Activated CD4-positive, CD25-positive, alpha-beta regulatory T cell treated with anti-CD3 and anti-CD28 coated beads, Interleukin-2, amount 50 U/mL, for 16 hours (primary cell): ENCODE results near the gene RUVBL1.

ENCODE experiments used
- DNase-seq: peaks from one replicate; pipeline ENCODE4 v3.0.0-alpha.2; 2020; ENCODE audit warnings: low read depth, low spot score

The RUVBL1 gene

DNA sequence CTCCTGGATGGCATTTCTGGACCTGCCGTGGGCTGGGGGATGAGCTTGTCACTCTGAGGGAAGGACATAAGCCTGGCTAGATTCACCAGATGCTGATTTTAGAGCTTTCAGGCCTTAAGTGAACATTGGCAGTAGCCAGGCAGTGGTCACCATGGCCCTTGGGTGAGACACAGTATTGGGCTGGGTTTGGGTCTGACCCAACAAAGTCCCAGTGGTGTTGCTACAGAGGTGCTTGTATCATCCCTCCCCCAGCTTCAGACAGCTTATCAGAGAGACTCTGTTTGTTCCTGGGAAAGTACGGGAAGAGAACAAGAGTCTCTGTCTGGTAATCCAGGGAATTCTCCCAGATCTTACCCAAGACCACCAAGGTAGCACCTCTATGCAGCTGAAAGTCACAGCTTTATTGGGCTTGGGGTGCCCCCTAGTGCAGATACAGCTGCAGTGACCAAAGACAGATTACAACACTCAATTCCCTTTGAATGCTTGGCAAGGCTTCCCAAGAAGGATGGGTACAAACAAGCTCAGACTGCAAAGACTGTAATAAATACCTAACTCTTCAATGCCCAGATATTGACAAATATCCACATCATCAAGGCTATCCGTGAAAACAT, 9.8 kb upstream of the RUVBL1 start:
- no peak for DNase-seq

DNA sequence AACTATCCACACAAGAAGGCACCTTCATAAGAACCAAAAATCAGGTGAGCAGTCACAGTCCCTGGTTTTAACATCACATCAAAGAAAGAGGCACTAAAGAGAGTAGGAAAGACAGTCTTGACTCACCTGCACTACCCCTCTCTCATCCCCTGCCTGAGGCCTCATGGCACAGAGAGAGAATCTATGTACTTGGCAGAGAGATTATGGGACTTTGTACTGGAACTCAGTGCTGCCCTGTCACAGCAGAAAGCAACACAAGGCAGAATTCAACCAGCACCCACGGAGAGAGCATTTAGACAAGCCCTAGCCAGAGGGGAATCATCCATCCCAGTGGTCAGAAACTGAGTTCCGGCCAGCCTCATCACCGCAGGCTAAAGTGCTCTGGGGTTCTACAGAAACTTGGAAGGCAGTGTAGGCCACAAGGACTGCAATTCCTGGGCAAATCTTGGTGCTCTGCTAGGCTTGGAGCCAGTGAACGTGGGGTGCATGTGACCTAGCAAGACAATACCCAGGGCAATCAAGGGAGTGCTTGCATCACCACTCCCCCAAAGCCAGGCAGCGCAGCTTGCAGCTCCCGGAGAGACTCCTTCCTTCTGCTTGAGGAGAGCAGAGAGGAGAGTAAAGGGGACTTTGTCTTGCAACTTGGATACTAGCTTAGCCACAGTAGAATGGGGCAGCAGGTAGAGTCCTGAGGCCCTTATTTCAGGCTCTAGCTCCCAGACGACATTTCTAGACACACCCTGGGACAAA, 8.5 kb upstream of the RUVBL1 start:
- DNase-seq = no peak

DNA sequence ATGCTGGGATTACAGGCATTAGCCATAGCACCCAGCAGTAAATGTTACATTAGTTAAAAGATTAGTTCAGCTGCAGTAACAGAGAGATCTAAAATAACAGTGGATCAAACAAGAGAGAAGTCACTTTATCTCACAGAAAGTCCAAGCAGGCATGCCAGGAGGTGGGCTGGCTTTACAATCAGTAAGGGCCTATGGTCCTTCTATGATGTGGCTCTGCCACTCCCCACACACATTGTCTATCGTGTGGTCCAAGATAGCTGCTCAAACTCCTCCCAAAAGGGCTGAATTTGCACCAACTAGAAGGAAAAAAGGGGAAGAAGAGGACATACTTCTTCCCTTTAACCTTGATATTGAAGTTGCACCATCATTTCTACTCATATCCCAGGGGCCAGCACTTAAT, 4.6 kb upstream of the RUVBL1 start:
- no peak for DNase-seq

DNA sequence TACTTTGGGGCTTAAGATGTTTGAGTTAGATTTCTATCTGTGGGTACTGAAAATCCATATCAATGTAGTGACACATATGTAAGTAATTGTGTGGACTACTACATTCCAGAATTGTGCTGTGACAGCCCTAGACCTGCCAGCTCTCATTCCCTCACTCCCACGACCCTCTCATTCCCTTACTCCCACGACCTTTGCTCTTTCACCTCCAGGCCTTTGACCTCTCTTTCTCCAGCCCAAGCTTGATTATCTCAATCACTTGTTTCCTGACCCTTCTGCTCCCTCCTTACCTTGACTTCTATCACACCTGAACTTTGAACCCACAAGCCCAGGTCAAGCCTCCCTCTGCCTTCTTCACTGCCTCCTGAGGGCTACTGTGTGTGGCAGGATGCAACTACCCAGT, 3.6 kb upstream of the RUVBL1 start:
- no peak for DNase-seq

DNA sequence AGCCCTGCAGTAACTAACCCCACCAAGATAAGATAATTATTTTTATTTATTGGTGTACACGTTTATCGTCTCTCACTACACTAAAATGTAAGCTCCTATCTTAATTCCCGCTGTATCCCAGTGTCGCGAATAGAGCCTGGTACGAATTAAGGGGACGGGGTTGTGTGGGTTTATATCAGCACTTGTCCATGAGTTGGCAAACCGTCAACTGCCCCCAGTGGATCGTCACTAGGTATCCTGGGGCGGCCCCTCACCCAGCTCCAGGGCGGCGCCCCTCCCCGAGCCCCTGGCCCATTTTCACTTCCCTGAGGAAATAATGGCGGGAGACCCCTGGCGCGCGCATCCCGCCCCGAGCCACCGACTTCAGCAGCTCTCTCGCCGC, 465 bp downstream of the RUVBL1 start:
- no peak for DNase-seq

DNA sequence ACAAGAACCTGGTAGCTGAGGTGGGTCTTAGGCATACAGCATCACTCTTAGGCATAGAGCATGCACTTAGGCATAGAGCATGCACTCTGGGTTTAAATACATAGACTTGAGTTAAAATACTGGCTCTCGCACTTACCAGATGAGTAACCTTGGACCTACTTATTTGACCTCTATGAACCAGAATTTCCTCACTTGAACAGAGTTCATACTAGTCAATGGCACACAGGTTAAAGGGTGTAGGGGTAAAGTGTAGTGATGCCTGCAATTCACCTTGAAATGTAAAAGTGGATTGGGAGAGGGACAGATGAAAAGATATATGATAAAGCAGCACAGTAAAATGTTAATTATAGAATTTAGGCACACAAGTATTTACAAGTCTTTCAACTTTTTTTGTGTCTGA, 1.6 kb downstream of the RUVBL1 start:
- DNase-seq = no peak

DNA sequence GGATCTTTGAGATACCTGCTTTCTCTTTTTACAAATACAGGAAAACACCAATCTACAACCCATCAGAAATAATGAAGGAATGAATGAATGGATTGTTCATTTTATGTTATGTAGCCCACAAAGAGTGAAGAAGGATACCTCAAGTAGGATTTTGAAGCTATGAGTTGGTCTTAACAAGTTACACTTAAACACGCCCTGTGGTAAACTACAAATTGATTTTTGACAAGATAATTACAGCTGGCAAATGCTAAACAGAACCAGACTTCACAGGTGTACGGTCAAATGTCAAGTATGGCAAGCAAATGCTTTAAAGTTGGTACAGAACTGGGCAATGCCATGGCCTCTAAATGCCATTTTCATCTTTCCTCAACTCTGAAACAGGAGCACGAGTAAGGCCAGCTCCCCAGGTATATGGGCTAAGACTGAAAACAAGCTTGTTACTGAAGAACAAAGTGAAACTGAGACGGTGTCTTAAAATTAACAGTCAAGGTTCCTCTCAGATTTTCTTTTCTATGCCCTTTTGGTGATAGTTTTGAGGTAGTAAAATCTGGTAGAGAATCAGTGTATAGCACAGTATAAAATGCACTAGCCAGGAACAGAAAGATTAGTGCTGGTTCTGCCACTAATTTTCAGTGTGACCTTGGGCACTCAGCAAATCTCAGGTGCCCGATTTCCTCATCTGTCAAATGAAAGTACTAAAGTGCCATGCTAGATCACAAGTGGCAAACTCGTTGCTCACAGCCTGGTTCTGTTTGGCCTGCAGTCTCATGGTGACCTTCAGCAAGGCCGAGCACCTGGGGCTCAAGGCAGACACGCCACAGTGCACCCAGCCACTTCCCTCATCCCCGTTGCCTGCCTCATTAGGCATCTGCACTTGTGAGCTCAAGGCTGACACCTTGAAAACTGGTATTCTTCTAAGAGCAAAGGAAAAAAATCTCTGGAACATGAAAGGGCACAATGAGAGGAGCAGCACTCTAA, 9.5 kb downstream of the RUVBL1 start:
- no peak for DNase-seq

DNA sequence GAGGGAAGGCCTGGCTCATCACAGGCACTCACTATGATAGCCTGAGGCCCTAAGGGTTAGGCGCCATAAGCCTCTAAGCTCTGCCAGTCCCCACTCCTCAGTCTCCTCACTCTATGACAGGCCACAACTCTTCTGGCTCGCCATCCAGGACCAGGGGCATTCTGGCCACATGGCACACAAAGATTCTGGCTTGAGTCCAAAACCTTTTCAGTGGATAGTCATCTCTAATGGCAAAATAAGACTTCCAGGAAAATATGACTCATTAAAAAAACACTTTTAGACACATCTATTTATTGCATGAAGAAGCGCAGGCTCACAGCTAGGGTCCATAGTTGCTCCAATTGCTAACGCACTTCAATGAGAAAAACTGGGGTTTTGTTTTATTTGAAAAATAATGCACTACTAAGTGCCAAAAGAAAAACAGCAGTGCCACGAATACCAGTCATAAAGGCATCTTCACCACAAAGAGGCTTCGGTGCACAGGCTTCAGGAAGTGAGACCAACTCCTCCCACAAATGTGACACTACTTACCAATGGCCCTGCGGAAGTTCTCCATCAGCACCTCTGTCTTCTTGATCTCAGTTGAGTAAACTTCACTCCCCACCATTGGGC, 11.1 kb downstream of the RUVBL1 start:
- peak; percentile 26 for DNase-seq

DNA sequence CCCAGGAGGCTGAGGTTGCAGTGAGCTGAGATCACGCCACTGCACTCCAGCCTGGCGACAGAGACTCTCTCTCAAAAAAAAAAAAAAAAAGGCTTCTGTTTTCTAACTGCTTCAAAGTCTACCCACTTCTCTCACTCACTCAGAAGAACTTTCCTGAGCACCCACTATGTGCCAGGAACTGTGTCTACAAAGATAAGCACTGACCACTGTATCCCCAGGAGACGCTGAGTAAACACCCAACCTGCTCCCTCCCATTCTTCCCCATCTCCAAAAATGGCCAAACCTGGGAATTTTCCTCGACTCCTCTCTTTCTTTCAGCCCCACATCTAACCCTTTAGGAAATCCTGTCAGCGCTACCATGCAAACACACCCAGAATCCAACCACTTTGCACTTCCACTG, 12.5 kb downstream of the RUVBL1 start:
- DNase-seq = no peak

DNA sequence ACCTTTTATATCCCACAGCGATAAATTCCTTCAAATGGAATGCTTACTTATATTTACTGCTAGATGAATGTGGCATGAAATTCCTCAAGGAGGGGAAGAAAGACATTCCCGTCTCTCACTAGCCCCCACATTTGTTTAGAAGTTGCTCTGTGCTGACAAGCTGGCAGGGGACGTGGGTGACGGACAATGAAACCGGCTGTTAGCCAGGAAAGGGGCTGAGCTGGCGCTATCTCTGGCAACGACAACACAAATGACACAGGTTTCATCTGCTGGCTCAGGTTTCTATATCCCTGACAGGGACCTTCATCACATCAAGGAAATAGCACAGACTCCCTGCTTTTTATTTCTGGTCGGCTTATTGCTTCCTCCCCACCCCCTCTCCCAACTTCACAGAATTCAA, 15.8 kb downstream of the RUVBL1 start:
- no peak for DNase-seq

DNA sequence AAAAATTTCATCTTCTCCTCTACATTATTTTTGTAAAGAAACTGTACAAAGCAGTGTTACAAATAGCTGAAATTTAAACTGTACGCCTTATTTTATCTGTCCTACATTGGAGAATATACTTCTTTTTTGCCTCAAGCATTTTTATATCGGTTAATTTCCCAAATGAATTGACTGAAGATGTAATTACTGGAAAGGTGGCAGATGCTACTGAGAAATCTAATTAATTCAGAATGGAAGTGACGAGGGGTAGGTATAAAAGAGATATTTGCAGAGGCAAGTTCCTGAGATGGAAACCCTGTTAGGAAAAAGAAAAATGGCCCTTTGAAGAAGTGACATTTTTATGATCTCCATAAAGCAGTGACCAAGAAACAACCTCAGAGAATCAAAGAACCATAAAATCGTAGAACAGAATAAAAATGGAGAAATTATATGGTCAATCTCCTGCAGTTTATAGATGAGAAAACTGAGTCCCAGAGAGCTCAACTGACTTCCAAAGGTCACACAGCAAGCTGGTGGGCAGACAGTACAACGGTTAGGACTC, 20.4 kb downstream of the RUVBL1 start:
- no peak for DNase-seq

DNA sequence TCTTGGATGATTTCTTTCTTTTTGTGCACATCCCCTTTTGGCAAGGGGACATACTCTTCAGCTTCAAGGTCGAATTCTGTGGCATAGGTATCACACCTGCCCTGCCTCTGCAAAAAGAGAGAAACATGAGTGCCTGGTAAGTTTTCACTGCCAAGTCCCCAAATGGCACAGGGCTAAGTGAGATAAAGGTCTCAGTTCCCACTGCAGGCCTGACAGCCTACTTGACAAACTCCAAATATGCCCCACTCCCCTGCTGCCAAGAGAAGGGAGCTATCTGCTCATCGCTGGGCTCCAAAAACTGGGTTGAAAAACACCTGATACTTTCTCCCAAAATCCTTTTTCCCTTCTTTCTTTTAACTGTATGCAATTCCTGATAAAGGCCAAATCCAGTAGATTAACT, 23.0 kb downstream of the RUVBL1 start:
- DNase-seq = no peak

DNA sequence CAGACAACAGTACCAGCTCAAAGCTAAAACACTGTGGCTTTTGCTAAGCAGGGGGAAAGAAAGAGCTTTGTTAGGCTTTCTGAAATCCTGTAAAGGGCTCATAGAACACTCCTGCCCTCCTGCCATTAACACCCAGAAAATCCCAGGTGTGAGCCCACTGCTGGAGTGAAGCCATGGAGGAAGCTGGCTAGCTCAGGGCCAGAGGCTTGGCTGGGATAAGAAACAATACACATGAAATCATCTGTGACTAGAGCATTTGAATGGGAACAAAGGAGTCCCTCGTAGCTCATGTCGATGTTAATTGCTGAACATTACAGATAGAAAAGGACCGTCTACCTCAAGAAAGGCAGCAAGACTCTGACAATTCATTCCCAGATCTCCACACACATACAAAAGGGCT, 23.5 kb downstream of the RUVBL1 start:
- DNase-seq = no peak

DNA sequence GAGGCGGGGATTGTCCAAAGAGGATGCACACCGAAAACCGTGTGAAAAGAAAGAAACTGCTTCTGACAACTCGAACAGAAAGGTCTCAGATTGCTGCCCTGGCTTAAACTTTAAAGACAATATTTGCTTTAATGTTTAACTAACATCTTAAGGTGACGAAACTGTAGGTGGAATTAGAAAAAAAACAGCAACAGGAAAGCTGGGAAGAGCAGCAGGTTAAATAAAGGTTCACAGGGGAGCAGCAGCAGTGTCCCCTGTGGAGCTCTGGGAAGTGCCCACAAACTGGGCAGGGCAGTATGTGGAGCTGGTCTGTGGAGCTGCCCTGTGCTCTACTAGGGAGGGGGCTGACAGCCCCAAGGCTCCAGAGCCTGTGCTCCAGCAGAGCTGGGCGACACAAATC, 25.4 kb downstream of the RUVBL1 start:
- DNase-seq = no peak

DNA sequence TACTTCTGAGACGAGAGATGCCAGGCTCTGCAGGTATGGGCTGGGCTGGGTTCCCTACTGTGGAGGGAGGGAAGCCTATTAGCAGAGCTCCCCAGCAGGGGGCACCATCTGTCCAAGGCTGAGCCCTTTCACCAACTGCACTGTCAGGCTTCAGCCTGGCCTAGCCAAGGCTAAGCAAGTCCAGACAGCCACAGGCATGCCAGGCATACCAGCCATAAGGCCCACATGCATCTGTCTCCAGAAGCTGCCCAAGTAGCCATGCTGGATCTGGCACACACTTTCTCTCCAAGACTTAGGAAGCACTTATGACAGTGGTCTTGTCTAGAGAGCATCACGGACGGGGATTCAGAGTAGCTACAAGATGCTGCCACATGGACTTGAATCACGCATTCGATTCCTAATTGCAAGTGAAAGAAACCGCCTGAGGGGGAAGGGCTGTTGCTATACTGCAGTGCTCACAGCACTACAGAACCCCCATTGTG, 28.3 kb downstream of the RUVBL1 start:
- peak; percentile 51 for DNase-seq

DNA sequence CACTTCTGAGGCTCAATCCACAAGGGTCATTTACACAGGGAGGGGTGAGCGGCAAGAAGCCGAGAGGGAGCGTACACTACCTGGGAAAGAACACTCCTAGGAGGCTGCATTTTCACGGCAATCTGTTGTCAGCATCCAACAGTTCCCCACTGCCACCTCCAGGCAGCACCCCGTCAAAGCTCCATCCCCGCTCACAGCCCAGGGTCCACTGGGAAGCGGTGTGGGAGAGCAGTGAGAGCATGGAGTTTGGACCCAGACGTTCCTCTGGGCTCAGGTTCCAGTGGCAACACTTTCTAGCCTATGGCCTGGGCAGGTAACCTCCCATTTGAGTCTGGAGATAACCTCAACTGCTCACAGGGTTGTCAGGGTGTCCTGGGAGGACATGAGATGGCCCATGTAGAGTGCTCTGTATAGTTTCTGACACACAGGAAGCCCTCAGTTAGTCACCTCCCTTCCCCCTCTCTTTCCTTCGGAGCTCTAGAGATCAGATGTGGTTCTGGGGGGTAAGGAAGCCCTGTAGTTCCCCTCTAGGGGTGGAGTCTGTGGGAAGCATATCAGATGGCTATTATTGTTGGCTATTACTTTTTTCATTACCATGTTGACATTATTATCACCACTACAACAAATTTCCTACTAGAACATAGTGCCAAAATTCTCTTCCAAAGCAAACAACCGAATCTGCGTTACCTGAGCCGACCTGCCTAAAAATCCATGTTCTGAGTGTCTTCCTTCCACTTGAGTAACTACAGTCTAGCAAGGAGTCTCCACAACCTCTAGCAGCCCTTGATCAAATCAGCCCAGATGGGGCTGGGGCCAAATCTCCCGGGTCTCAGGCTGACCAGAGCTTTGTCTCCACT, 29.1 kb downstream of the RUVBL1 start:
- DNase-seq = no peak

DNA sequence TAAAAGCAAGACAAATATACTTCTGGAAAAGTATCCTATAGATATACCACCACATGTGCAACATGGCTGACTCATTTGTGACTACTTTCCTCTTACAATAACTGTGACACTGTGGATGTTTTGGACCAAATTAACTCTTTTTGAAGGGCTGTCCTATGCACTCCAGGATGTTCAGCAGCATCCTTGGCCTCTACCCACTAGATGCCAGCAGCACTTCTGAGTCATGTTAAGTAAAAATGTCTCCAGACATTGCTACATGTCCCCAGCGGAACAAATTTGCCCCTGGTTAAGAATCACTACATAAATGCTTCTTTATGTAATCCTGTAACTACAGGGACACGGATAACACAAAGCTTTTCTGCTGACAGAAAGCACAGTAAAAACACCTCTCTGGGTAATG, 32.0 kb downstream of the RUVBL1 start:
- DNase-seq = no peak

DNA sequence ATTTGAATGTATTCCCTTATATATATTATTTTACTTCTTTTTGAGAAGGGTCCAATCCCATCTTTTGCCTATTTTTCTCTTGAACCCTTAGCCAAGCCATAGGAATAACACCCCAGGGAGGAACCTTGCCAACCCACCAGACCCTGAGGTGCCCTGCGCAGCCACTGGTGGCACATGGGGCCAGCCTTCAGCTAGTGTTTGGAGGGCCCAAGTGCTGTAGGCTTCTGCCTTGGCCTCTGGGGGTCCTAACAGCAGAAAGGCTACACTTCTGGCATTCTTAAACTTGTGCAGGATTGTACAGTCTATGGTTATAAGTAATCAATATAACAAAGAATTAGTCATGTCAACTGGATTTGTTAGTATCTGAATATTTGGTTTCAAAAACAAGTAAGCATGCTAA, 34.5 kb downstream of the RUVBL1 start:
- no peak for DNase-seq

DNA sequence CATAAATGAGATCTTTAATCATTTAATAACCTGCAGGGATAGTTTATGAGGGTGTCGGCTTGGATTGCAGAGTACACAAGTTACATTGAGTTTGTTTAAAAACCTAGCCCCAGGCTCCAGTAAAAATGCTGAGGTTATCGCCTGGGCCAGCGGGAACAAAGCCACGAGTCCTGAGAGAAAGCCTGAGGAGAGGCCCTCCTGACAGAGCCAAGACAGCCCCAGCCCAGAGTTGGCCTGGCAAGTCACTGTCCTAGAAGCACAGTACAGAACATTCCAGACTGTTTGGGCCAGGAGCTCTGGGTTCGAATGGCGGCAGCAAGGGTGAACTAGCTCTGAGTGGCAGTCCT, 39.0 kb downstream of the RUVBL1 start:
- DNase-seq = no peak

DNA sequence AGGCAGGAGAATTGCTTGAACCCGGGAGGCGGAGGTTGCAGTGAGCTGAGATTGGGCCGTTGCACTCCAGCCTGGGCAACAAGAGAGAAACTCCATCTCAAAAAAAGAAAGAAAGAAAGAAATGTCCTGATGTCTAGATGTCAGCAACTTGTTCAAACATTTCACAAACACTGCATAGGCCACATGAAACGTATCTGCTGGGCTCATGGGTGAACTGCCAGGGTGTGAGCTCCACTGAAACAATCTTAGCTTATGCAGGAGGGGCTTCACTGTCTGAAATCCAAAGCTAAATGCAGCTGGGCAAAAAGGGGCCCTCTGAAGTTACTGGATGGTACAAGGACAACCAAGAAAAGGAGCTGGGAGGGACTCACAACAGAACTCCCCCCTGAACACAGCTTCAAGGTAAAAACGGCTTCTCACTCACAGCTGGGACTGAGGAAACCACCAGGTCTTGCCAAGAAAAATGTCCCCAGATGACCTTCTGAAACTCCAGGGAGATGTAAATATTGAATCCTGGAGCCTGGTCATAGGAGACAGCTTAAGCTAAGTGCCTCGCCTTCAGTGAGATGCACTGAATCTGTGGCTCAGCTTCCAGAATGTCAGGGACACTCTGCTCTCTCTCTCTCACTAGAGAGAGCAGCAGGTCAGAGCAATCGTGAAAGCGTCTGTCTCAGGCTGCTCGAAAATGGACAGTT, 39.5 kb downstream of the RUVBL1 start:
- DNase-seq = no peak
